Panc1 (cell line): ENCODE data around the gene CALCOCO2.

Experiments used
- CTCF ChIP-seq: fragments of 450-650 bp; IDR thresholded peaks from 2 replicates; pipeline ENCODE4 v1.5.1; 2017; ENCODE audit warnings: mild to moderate bottlenecking
- POLR2AphosphoS5 ChIP-seq: IDR thresholded peaks from 2 replicates; pipeline ENCODE4 v1.6.1; 2012; ENCODE audit warnings: mild to moderate bottlenecking, low read depth, low read length, moderate library complexity
- REST ChIP-seq, 2 experiments: IDR thresholded peaks; 2 replicates each; pipeline ENCODE4 v1.6.1; 2011 to 2012; ENCODE audit warnings: low read depth in 2 of 2, control low read depth in 1 of 2, low read length in 1 of 2, mild to moderate bottlenecking in 1 of 2, moderate library complexity in 1 of 2; ENCODE audit not compliant: insufficient read depth in 1 of 2

- TF ChIP-seq POLR2AphosphoS5: no peak
- no peak for TF ChIP-seq CTCF
- no peak for TF ChIP-seq REST (IDR thresholded peaks at IDR 0.05; ENCODE audit: insufficient read depth in 1 of 2, low read depth in 2 of 2, low read length in 1 of 2)
Measured at GRCh38 chr17:48809182-48809581, 21.7 kb upstream of the CALCOCO2 start.
